ENCODE results near the gene PRR3. TPM values are rescaled to one million over a fixed set of nuclear protein-coding genes. Genes with fewer than 3 reads are reported as not detected.
A peak's percentile ranks its signal among the peaks of the same experiment; 100 is the strongest.

The PRR3 gene
- total and polyA plus RNA-seq, 2 of the 13 experiments (the other 11 are each of a cell fraction or from before 2014, with no cell fraction given): 14.6 to 21.2 TPM

DNA sequence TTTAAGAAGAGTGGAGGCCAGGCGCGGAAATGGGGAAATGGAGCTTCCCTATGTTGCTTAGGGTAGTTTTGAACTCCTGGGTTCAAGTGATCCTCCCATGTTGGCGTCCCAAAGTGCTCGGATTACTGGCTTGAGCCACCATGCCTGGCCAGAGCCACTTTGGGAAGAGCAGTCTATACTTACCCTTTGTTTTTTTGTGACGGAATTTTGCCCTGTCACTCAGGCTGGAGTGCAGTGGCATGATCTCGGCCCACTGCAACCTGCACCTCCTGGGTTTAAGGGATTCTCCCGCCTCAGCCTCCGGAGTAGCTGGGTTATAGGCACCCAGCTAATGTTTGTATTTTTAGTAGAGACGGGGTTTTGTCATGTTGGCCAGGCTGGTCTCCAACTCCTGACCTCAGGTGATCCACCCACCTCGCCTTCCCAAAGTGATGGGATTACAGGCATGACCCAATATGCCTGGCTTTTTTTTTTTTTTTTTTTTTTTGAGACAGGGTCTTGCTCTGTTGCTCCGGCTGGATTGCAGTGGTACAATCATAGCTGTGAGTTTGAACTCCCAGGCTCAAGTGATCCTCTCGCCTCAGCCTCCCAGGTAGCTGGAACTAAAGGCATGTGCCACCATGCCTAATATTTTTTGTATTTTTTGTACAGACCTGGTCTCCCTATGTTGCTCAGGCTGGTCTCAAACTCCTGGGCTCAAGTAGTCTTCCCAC is 42.0 kb downstream of the PRR3 start:
- in situ Hi-C loops (cut with HindIII; ENCODE audit: extremely low pct_ligation_motif_present, low pct_unique_long_range_greater_than_20kb) (no loop called here), intact Hi-C loops (cut with micrococcal nuclease; ENCODE audit: unreplicated experiment) (no loop called here)
- Histone ChIP-seq H4K20me1 (ENCODE audit: insufficient read depth, low read length) (no peaks in the 10 kb centered on the region), H3K4me2 (ENCODE audit: low read depth, low read length) (no peak overlapping the region), H3K4me1 (ENCODE audit: insufficient read depth, low read length) (no peaks in the 10 kb centered on the region), H3K27me3 (ENCODE audit: control insufficient read depth in 1 of 2, insufficient read depth in 2 of 2, low read length in 2 of 2) (no peaks in the 10 kb centered on the region), H2AFZ (ENCODE audit: low read length) (no peak overlapping the region), H3K79me2 (ENCODE audit: insufficient read depth, low read length) (no peaks in the 10 kb centered on the region), H3K36me3 (replicated peaks in 1 of 2; ENCODE audit: control insufficient read depth in 1 of 2, insufficient read depth in 2 of 2, low read length in 2 of 2) (peaks cover 26 to 40% of the 10 kb centered on the region in 2 experiments), H3K9ac (ENCODE audit: insufficient read depth, low read depth, low read length) (no peak overlapping the region), H3K27ac (ENCODE audit: extremely low read length, insufficient read depth, low read length) (no peak overlapping the region), H3K9me3 (ENCODE audit: low read length) (no peaks in the 10 kb centered on the region), H3K4me3 (replicated peaks in 1 of 3; ENCODE audit: insufficient read depth in 1 of 3, low read depth in 2 of 3, low read length in 3 of 3) (no peak overlapping the region)
- BruUV-seq (replicated peaks): no TSS peak
- ATAC-seq: no peak
- DNase-seq (ENCODE audit: low spot score): no peak
- no peak for FAIRE-seq
- CTCF ChIA-PET (ENCODE audit: low intra/inter-chr PET ratio, low total read pairs): interaction anchor here (2.4 kb wide), 1 partner anchor 117 kb away, joined by 19 read pairs; no protein-coding TSS in a partner anchor
- POLR2A ChIA-PET: interaction anchor here (0.6 to 10.8 kb wide), 14 partner anchors 9 to 201 kb away, joined by 3 to 172 read pairs (median 4); partner anchors contain the start of genes ABCF1, DHX16, GNL1 and PRR3
- 96% methylated on average over 11 of the region's 12 CpGs for WGBS (ENCODE audit: low lambda C conversion rate)
- no peak for TF ChIP-seq LRRFIP1 (CRISPR knock-in tag; conservative IDR thresholded peaks at IDR 0.05)
- no peak for TF ChIP-seq RFX3 (CRISPR knock-in tag; IDR thresholded peaks at IDR 0.05)
- no peak for TF ChIP-seq KAT8 (CRISPR knock-in tag; IDR thresholded peaks at IDR 0.05)
- no peak for TF ChIP-seq TEAD2 (CRISPR knock-in tag; IDR thresholded peaks at IDR 0.05)
- TF ChIP-seq POLR2AphosphoS5 (IDR thresholded peaks at IDR 0.05; ENCODE audit: low read depth, low read length): peak; percentile 21
- 0 out of 2 replicates have a peak, but pooled peaks have one; percentile 64 for TF ChIP-seq ZXDC (CRISPR knock-in tag; IDR thresholded peaks at IDR 0.05)
- no peak for TF ChIP-seq JDP2 (CRISPR knock-in tag; IDR thresholded peaks at IDR 0.05; ENCODE audit: borderline replicate concordance)
- peak; percentile 47; the same call in 1 of the 2 replicates for TF ChIP-seq POLR2G (IDR thresholded peaks at IDR 0.05; ENCODE audit: low read depth, low read length)
- TF ChIP-seq, protein P1, sequence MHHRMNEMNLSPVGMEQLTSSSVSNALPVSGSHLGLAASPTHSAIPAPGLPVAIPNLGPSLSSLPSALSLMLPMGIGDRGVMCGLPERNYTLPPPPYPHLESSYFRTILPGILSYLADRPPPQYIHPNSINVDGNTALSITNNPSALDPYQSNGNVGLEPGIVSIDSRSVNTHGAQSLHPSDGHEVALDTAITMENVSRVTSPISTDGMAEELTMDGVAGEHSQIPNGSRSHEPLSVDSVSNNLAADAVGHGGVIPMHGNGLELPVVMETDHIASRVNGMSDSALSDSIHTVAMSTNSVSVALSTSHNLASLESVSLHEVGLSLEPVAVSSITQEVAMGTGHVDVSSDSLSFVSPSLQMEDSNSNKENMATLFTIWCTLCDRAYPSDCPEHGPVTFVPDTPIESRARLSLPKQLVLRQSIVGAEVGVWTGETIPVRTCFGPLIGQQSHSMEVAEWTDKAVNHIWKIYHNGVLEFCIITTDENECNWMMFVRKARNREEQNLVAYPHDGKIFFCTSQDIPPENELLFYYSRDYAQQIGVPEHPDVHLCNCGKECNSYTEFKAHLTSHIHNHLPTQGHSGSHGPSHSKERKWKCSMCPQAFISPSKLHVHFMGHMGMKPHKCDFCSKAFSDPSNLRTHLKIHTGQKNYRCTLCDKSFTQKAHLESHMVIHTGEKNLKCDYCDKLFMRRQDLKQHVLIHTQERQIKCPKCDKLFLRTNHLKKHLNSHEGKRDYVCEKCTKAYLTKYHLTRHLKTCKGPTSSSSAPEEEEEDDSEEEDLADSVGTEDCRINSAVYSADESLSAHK (CRISPR knock-in tag; IDR thresholded peaks at IDR 0.05; ENCODE audit: borderline replicate concordance): no peak
- TF ChIP-seq TGIF2 (CRISPR knock-in tag; IDR thresholded peaks at IDR 0.05): no peak
- no peak for TF ChIP-seq FOXP1 (IDR thresholded peaks at IDR 0.05)
- no peak for TF ChIP-seq FOXP1 (CRISPR knock-in tag; IDR thresholded peaks at IDR 0.05)
- no peak for TF ChIP-seq ZNF264 (CRISPR knock-in tag; IDR thresholded peaks at IDR 0.05)
- TF ChIP-seq BRF2 (CRISPR knock-in tag; IDR thresholded peaks at IDR 0.05): no peak
- TF ChIP-seq, protein P2, sequence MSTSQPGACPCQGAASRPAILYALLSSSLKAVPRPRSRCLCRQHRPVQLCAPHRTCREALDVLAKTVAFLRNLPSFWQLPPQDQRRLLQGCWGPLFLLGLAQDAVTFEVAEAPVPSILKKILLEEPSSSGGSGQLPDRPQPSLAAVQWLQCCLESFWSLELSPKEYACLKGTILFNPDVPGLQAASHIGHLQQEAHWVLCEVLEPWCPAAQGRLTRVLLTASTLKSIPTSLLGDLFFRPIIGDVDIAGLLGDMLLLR (CRISPR knock-in tag; IDR thresholded peaks at IDR 0.05): no peak
- TF ChIP-seq GTF2F1 (IDR thresholded peaks at IDR 0.05; ENCODE audit: low read length): no peak
